Middle frontal gyrus (tissue), 1 donor: ENCODE results near the gene TAF3.
"Not testable (repeated sequence)": the region's sequence is repeated elsewhere in the genome, so short reads cannot be mapped to it uniquely, and the experiment has no call there.

Source experiments
- DNase-seq: peaks from one replicate; pipeline ENCODE4 v3.0.0-alpha.2; 2015; ENCODE audit warnings: low spot score; ENCODE audit errors: extremely low spot score

Gene TAF3, protein sequence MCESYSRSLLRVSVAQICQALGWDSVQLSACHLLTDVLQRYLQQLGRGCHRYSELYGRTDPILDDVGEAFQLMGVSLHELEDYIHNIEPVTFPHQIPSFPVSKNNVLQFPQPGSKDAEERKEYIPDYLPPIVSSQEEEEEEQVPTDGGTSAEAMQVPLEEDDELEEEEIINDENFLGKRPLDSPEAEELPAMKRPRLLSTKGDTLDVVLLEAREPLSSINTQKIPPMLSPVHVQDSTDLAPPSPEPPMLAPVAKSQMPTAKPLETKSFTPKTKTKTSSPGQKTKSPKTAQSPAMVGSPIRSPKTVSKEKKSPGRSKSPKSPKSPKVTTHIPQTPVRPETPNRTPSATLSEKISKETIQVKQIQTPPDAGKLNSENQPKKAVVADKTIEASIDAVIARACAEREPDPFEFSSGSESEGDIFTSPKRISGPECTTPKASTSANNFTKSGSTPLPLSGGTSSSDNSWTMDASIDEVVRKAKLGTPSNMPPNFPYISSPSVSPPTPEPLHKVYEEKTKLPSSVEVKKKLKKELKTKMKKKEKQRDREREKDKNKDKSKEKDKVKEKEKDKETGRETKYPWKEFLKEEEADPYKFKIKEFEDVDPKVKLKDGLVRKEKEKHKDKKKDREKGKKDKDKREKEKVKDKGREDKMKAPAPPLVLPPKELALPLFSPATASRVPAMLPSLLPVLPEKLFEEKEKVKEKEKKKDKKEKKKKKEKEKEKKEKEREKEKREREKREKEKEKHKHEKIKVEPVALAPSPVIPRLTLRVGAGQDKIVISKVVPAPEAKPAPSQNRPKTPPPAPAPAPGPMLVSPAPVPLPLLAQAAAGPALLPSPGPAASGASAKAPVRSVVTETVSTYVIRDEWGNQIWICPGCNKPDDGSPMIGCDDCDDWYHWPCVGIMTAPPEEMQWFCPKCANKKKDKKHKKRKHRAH

DNA sequence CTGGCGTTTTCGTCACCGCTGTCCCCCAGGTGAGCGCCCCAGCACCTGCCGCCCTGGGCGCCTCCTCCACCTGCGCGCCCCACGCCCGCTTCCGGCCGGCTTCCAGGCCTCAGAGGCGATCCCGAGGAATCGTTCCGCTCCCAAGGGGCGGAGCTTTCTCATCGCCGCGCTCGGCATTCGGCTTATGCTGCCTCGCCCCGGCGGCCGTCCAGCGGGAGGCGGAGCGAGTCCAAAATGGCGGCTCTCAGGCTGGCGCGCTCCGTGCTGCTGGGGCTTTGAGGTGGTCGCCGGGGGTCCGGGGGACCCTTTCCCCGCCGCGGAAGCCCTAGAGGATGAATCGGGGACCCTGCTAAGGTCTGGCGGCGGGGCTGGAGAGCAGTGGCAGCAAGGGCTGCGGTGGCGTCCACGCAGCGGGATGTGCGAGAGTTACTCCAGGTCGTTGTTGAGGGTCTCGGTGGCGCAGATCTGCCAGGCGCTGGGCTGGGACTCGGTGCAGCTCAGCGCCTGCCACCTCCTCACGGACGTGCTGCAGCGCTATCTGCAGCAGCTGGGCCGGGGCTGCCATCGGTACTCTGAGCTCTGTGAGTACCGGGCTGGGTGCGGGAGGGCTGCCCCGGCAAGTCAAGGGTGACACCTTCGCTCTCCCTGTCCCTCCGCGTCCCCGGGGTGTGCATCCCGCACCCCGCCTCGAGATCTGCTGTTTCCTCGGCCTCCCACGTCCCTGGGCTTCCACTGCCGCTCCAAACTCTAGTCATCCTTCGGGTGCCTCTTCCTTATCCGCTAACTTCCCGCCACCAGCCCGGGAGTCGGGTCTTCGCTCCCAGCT, at the start of gene TAF3:
Gene TAF3, plus strand, starts transcription at position 211 of the 826 bp plus-strand sequence. Its CDS starts 205 bp downstream, at position 416.
- peak; percentile 86 for DNase-seq

DNA sequence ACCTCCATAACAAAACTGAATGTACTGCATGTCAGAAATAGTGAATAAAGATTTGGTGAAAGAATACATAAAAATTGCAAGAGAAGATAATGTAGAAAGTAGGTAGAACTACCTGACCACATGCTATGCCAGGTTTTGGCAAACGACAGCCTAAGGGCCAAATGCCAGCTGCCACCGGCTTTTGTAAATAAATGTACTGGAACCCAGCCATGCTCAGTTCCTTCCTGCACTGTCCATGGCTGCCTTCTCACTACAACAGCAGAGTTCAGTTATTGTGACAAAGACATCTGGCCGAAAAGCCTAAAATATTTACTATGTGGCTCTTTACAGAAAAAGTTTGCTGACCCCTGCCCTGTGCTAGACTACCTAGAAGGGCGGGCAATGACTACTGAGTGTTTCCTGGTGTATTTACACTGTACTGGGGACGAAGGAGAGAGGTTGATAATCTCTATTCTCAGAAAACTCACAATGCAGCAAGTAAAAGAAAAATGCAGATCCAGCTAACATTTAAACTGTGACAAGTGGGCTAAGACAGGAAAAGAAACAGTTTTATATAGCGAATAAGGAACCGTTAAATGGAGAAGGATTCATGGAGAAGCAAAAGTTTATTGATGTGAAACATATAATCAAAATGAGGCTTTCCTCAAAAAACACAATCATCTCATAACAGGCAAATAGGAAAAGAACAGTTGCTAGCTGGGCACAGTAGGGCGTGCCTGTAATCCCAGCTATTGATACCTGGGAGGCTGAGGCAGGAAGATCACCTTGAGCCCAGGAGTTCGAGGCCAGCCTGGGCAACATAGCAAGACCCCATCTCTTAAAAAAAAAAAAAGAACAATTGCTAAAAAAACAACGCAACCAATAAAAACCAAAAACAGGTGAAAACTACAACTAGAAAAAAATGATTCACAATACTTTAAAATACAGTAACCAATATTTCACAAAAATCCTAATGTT, 44.2 kb upstream of the TAF3 start:
- no peak for DNase-seq

- DNase-seq: no peak
Observed at GRCh38 chr10:7776777-7777176, 41.5 kb upstream of the TAF3 start.

DNA sequence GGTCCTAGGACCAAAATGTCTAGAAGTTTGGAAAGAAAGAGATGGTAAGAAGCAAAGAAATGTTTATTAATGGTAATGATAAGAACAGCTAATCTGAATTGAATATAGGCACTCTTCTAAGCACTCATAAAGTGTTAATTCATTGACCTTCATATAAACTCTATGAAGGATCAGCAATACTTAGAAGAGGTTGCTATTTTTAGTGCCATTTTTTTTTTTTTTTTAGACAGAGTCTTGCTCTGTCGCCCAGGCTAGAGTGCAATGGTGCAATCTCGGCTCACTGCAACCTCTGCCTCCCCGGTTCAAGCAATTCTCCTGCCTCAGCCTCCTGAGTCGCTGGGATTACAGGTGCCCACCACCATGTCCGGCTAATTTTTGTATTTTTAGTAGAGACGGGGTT, 36.1 kb upstream of the TAF3 start:
- not testable (repeated sequence) for DNase-seq

DNA sequence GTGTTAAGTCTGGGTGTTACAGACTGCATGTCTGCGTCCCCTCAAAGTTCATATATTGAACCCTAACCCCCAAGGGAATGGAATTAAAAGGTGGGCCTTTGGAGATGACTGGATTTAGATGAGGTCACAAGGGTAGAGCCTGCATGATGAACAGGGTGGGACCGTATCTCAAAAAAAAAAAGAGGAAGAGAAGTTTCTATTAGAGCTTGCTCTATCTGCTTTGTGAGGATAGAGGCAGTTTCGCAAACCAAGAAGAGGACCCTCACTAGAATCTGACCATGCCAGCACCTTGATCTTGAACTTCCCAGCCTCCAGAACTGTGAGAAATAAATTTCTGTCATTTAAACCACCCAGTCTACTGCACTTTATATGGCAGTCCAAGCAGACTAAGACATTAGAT, 31.9 kb upstream of the TAF3 start:
- no peak for DNase-seq

GRCh38 chr10:7787150-7787856, 31.0 kb upstream of the TAF3 start:
- no peak for DNase-seq

GRCh38 chr10:7787857-7788638, 30.3 kb upstream of the TAF3 start, which contains the start of the genes ATP5F1C and KIN:
TSS of gene ATP5F1C (plus strand) at chr10:7788177. CDS start at chr10:7788208, 31 bp downstream.
TSS of gene KIN (minus strand) at chr10:7787993. CDS start at chr10:7787933, 60 bp downstream.
- peak; percentile 96 for DNase-seq

- no peak for DNase-seq
Observed at GRCh38 chr10:7788639-7789286, 29.5 kb upstream of the TAF3 start.

- DNase-seq: no peak
Observed at GRCh38 chr10:7789390-7789789, 28.9 kb upstream of the TAF3 start.

GRCh38 chr10:7792541-7792940, 25.8 kb upstream of the TAF3 start:
- no peak for DNase-seq

DNA sequence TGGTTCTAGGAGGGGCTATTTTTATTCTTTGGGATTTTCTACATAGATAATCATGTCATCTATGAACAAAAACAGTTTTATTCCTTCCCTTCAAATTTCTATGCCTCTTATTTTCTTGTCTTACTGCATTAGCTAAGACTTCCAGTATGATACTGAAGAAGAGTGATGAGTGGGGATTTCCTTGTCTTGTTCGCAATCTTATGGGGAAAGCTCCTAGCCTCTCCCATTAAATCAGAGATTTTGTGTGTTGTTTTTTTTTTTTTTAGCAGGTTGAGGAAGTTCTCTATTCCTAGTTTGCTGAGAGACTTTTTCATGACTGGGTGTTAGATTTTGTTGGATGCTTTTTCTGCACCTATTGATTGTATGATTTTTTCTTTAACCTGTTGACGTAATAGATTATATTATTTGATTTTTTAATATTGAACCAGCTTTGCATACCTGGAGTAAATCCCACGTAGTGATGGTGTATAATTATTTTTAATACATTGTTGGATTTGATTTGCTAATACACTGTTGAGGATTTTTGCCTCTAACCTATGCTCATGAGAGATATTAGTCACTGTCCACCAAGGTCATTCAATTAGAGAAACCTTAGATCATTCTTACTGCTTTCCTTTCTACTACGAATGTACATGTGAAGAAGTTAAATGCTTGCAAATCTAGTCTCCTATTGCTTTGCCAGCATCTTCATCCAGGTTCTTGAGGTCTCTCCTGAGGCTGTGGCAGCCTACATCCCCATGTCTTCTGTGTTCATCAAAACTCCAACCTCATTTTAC, 23.9 kb upstream of the TAF3 start:
- DNase-seq: no peak

GRCh38 chr10:7795605-7796004, 22.7 kb upstream of the TAF3 start:
- DNase-seq: no peak

DNA sequence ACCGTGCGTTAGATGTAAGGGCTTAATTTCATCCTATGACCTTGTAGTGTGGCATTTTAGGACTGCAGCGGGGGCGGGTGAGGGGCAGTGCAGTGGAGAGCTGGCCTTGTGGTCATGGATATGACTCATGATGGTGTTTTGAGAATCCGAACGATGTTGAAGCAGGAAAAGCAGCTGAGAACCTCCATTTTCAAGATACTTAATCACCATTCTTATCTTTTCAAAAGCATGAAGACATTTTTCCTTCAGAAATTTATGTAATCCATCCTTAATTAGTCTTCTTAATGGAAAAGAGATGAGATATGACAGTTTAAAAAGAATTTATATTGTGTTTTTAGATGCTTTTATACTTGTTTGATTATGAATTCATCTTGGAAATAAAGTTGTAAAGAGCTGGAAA, 20.7 kb upstream of the TAF3 start:
- DNase-seq: no peak

DNA sequence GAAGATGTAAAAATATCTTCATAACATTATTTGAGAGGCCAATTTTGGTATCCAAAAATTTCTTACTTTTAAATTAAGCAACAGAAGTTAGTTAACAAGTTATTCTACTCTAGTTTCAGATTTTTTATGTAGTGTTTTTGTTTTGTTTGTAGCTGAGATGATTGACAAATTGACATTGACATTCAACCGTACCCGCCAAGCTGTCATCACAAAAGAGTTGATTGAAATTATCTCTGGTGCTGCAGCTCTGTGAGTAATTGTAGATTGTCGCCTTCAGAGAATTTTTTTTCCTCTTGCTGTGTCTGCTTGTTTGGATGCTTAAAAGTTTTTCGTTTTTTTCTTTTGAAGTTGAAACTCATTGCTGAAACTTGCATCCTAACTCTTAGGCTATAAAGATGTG, 15.7 kb upstream of the TAF3 start:
- DNase-seq: no peak

DNA sequence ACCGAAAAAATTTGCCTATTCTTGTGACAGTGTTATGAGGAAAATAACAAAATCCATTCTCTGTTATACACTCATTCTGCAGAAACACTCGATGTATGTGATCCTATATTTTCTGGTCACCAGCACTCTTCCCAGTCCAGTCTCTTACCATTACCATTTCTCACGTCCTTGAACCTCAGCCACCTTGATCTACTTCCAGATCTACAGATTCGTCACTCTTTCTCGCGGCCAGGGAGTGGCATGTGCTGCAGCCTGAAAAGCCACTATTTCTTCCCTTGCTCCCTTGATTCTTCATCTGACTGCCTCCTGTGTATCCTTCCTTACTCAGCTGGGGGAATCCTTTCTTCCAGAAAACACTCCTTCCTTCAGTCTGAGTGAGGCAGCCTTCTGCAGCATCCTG, 14.1 kb upstream of the TAF3 start:
- DNase-seq: no peak

DNA sequence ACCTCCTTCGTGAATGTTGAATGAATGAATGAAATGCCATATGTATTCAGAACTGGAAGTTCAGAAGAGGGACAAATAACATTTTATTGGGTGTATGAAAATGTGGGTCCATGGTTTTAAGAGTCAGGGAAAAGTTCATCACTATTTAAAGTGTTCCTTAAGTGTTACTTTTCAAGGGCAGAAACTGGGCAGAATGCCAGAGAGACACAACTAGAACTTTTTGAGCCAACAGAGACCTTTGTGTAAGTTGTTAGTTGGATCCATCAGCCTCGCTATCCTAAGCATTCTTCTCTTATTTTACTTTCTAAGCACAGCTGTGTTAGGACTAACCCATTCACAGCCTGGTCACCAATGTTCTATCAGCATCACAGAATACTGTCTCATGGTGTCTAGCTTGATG, 13.6 kb upstream of the TAF3 start:
- DNase-seq: no peak

- DNase-seq: no peak
Observed at GRCh38 chr10:7808686-7809267, 9.5 kb upstream of the TAF3 start.
